ENCODE results near the gene CHRDL2. TPM values are rescaled to one million over a fixed set of nuclear protein-coding genes. Genes with fewer than 3 reads are reported as not detected.
A peak's percentile ranks its signal among the peaks of the same experiment; 100 is the strongest.

Gene CHRDL2
- total RNA-seq, 4 donors from 2014 or later: 0.28 to 0.96 TPM; not detected in 2

DNA sequence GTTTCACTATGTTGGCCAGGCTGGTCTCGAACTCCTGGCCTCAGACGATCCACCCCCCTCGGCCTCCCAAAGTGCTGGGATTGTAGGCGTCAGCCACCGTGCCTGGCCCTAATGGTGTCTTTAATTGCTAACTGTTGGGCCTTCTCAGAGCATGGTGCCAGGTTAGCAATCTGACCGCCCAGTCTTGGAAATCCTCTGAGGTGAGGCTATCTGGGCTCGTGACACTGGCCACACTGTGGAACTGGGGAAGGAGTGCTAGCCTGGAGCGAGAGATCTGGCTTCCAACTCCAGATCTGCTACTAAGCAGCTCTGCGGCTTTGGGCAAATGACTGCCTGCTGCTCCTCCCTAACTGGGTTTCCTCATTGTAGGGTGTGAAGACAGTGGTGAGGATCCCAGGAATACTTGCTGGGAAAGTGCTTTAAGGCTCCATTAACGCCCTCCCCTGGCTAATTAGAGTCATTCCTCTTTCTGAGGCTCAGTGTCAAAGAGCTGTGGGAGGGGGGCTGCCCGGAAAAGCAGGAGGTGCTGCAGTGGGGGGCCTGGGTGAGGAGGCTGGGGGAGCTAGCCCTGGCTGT, 35.4 kb downstream of the CHRDL2 start:
- ATAC-seq (ENCODE audit: low FRiP score) (no peak), DNase-seq (ENCODE audit: low spot score) (no peak)
- TF ChIP-seq CTCF (IDR thresholded peaks at IDR 0.05): no peak

GRCh38 chr11:74694136-74694930, 36.9 kb downstream of the CHRDL2 start:
- ATAC-seq (ENCODE audit: low FRiP score): peak; percentile 65
- TF ChIP-seq CTCF (IDR thresholded peaks at IDR 0.05): no peak
- no peak for DNase-seq (ENCODE audit: low spot score)

DNA sequence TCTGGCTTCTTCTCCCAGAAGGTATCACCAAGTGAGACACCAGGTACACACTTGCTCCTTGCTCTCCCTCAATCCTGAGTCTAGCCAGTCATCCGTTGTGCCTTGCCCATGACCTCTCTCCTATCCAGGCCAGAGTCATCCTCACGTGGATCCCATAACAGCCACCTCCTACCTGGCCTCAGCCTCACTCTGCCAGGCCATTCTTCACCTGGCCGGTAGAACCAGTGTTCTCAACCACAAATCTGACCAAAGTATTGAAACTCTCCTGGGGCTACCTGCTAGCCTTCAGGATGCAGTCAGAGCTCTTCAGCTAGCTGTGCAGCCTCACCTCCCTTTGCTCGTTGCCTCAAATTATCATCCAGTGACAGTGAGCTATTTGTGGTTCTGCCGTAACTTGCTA, 37.7 kb downstream of the CHRDL2 start:
- no peak for ATAC-seq (ENCODE audit: low FRiP score)

GRCh38 chr11:74691755-74692154, 39.5 kb downstream of the CHRDL2 start:
- no peak for DNase-seq (ENCODE audit: low spot score)
- no peak for TF ChIP-seq CTCF (IDR thresholded peaks at IDR 0.05)
- no peak for ATAC-seq (ENCODE audit: low FRiP score)

More for the DNA sequence above, 37.7 kb downstream of the CHRDL2 start:
- TF ChIP-seq CTCF (IDR thresholded peaks at IDR 0.05): no peak
- DNase-seq (ENCODE audit: low spot score): no peak

- TF ChIP-seq CTCF (IDR thresholded peaks at IDR 0.05): no peak
- DNase-seq (ENCODE audit: low spot score): no peak
These were observed 41.6 kb downstream of the CHRDL2 start for GRCh38 chr11:74689666-74690065.

DNA sequence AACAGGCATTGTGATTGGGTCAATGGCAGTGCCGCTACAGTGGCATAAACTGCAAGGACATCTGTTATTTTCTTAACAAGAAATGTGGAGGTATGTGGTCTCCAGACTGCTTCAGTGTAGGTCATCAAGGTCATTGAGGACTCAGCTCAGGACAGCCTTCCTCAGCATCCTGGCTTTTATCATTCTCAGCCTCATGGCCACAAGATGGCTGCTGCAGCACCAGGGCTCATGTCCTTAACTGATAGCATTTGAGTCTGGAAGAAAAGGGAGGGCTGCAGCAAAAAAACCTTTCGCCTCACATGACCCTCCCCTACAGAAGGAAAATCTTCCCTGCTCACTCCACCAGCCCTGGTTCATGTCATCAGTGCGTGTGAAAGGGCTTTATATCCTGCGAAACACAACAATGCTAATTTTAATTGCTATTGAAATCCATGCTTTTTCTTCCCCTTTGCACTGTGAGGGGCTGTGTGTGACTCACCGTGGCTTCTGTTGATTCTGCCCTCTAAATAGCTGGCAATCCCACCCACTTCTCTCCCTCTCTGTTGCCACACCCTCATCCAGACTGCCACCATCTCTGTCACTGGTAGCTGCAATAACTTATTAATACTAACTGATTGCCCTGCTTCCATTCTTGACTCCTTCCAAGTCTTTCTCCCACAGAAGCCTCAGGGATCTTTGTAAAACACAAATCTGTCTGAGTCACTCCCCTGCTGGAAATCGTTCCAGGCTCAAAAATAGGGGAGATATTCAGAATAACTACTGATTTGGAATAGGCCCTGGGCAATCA, 43.8 kb downstream of the CHRDL2 start:
- ATAC-seq (ENCODE audit: low FRiP score): no peak
- no peak for TF ChIP-seq CTCF (IDR thresholded peaks at IDR 0.05)
- no peak for DNase-seq (ENCODE audit: low spot score)

More at GRCh38 chr11:74689666-74690065, 41.6 kb downstream of the CHRDL2 start:
- no peak for ATAC-seq (ENCODE audit: low FRiP score)
